GM12864 (cell line): ENCODE measurements around the gene IGSF21.

Experiments used
- DNase-seq: peaks from one replicate; pipeline ENCODE4 v3.0.0-alpha.2; 2011; ENCODE audit warnings: low read depth
- H3K4me3 ChIP-seq: 2 replicates; pipeline ENCODE4 v1.5.1; 2011; ENCODE audit warnings: mild to moderate bottlenecking, low read depth, low read length, control low read depth
- TF ChIP-seq, protein P1 (sequence below): IDR thresholded peaks from 2 replicates; pipeline ENCODE4 v1.5.1; 2011; ENCODE audit warnings: low read depth, mild to moderate bottlenecking, moderate library complexity, low read length, control low read depth, inconsistent platforms; ENCODE audit errors: missing control alignments

The IGSF21 gene

DNA sequence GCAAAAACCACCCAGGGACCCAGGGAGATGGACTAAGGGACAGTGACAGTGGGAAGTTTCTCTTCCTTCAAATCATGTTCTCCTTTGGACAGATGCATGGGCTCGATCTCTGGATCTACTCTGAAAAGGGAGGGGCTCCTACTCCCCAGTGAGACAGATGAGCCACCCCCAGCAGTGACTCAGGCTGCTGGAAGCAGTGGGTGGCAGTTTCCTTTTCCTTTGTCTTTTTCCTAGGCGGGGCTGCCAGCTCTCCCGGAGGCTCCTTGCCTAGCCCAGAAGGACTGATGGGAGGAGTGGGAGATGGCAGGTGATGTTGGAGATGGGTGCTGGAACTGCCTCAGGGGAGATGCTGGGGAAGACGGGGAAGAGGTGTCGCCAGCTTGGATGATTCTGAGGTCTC lies 41.0 kb upstream of the IGSF21 start:
- H3K4me3 ChIP-seq = no peak overlapping the region
- DNase-seq = no peak
- TF ChIP-seq, protein P1, sequence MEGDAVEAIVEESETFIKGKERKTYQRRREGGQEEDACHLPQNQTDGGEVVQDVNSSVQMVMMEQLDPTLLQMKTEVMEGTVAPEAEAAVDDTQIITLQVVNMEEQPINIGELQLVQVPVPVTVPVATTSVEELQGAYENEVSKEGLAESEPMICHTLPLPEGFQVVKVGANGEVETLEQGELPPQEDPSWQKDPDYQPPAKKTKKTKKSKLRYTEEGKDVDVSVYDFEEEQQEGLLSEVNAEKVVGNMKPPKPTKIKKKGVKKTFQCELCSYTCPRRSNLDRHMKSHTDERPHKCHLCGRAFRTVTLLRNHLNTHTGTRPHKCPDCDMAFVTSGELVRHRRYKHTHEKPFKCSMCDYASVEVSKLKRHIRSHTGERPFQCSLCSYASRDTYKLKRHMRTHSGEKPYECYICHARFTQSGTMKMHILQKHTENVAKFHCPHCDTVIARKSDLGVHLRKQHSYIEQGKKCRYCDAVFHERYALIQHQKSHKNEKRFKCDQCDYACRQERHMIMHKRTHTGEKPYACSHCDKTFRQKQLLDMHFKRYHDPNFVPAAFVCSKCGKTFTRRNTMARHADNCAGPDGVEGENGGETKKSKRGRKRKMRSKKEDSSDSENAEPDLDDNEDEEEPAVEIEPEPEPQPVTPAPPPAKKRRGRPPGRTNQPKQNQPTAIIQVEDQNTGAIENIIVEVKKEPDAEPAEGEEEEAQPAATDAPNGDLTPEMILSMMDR = no peak

DNA sequence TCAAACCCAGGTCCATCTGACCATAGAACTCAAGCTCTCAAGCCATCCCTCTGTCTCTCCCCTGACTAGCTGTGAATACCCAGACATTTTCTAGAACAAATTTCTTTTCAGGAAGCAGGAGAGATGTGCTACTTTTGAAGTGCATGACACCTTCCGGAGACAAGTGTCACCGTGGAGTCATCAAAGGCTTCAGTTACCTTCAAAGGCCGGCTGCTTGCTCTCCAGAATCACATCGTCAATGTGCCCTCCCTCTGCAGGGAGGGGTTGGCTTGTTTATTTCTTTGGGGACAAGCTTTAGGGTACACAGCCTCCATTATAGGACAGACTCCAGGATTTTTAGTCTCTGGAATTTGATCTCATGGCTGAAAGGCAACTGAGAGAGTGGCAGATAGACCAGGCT lies 37.7 kb upstream of the IGSF21 start:
- DNase-seq = no peak
- no peak overlapping the region for H3K4me3 ChIP-seq
- TF ChIP-seq, protein P1 = no peak

DNA sequence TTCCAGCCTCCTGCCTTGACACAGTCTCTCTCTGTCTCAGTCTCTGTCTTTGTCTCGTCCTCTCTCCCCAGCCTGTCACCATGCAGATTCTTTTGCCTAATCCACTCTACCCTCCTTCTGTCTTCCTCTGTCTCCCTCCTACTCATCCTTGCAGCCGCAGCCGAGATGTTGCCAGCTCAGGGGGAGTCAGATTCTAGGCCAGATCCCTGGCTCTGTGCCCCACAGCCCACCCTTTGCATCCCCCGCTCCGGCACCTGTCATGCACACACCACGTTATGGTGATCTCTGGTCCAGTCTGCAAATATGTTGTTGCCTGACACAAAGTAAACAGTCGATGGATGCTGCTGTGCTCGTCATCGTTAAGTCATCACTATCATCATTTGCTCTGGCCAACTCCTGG lies 35.5 kb upstream of the IGSF21 start:
- TF ChIP-seq, protein P1 = no peak
- no peak overlapping the region for H3K4me3 ChIP-seq
- no peak for DNase-seq

DNA sequence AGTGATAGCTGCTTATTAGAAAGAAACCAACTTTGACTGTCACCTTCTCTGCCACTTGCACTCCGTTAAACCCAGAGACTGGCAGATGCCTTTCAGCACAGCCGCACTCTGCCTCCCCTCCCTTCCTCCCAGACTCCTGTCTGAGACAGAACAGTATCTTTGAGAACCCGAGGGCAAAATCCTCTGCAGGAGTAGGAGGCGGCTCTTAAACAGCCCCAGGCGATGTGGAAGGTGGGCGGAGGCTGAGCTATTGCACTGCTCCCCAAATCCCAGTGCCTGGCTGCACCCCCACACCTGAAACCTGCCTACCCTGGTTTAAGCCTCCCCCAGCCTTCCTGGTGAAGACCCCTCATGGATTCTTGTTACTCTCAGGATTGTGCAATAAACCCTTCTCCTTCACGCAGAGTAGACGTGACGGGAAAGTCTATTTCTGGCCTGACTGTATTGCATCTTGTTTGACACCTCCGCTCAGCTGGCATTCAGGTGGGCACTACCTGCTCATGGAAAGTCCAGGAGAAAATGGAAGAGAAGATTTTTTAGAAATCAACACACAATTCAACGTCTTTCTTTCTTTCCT lies 34.4 kb upstream of the IGSF21 start:
- no peak overlapping the region for H3K4me3 ChIP-seq
- no peak for DNase-seq
- TF ChIP-seq, protein P1 = no peak

DNA sequence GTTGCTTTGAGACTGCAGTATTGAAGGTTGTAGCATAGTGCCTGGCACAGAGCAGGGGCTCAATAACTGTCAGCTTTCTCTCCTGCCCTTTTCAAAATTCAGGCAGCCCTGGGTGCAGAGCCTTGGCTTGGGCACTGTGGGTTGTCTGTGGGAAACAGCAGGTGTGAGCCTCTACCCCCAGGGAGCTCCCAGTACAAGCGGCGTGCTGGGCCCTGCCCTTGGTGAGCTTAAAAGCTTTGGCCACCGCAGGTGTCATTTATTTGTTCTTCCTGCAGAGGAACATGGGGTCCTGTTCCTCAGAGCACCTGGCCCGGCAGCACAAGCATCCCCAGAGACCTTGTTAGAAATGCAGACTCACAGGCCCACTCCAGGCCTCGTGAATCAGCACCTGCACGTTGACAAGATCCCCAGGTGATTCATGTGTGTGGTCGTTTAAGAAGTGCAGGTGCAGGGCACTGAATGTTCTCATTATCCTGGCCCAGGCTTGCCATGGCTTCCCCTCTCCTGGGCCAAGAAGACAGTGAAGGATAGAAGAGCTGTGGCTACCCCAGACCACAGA lies 29.9 kb upstream of the IGSF21 start:
- no peak overlapping the region for H3K4me3 ChIP-seq
- DNase-seq = no peak
- TF ChIP-seq, protein P1 = no peak

DNA sequence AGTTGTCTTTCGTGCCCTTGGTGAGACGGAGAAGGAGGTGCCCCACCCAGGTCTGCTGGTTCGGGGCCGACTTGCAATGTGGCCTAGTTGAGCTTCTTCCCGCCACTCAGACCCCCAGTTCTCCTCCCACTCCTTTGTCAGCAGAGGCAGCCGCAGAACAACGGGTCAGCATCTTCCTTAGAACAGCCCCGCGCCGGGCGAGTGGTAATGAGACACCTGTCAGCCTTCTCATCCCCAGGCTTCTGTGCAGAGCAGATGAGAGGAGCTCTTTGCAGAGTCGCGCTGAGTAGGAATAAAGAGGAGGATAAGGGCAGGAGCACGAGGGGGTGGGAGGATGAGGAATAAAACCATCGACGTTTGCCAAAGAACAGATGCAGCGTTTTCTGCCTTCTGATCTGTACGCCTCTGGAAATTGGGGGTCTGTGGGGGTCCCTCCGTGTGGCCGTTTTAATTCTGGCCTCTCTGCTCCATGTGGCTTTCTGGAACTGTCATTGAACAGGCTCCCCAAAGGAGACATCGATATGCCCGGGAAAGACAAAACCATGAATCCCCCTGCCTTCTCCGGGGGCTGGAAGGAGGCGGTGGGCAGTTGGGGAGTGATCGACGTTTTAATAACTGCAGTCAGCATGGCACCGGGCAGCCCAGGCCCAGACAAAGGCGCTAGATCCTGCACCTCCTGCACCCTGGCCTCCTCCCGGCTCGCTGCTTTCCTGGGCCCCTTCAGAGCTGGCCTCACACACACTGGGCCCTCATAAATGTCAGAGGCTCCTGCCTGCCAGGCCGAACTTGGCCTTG lies 27.5 kb upstream of the IGSF21 start:
- TF ChIP-seq, protein P1 = no peak
- H3K4me3 ChIP-seq = no peak overlapping the region
- DNase-seq = no peak
